RWPE2 (cell line): Measurements from ENCODE around the gene TMEM238L.

Experiments used
- ATAC-seq: fragments of 200-7000 bp; cut with Tn5 transposase; 3 replicates; pipeline ENCODE4 v1.9.1; 2021; ENCODE audit warnings: low read depth
- DNase-seq: peaks from one replicate; pipeline ENCODE4 v3.0.0-alpha.2; 2020; ENCODE audit warnings: low spot score
- H3K27ac ChIP-seq: fragments of 450-650 bp; 2 replicates; pipeline ENCODE4 v1.5.1; 2017; ENCODE audit warnings: mild to moderate bottlenecking; ENCODE audit not compliant: poor library complexity, severe bottlenecking
- H3K27me3 ChIP-seq: fragments of 250-450 bp; sonication (Bioruptor Pico); 2 replicates; pipeline ENCODE4 v1.5.1; 2021; ENCODE audit warnings: mild to moderate bottlenecking, moderate library complexity; ENCODE audit not compliant: insufficient read depth, poor library complexity, severe bottlenecking
- H3K36me3 ChIP-seq: fragments of 250-450 bp; sonication (Bioruptor Pico); 2 replicates; pipeline ENCODE4 v1.5.1; 2020; ENCODE audit warnings: low read depth, mild to moderate bottlenecking, moderate library complexity
- H3K4me1 ChIP-seq: fragments of 250-450 bp; sonication (Bioruptor Pico); 2 replicates; pipeline ENCODE4 v1.5.1; 2021; ENCODE audit warnings: mild to moderate bottlenecking, moderate library complexity; ENCODE audit not compliant: insufficient read depth, poor library complexity, severe bottlenecking
- H3K4me3 ChIP-seq: fragments of 250-450 bp; sonication (Bioruptor Pico); 2 replicates; pipeline ENCODE4 v1.5.1; 2021; ENCODE audit warnings: mild to moderate bottlenecking, moderate library complexity; ENCODE audit not compliant: severe bottlenecking
- H3K9me3 ChIP-seq: fragments of 250-450 bp; sonication (Bioruptor Pico); 2 replicates; pipeline ENCODE4 v1.5.1; 2021; ENCODE audit warnings: mild to moderate bottlenecking, moderate library complexity; ENCODE audit not compliant: severe bottlenecking
- TF ChIP-seq, protein P1 (sequence below): fragments of 450-650 bp; IDR thresholded peaks from one replicate; pipeline ENCODE4 v1.5.1; 2017; ENCODE audit warnings: mild to moderate bottlenecking, moderate library complexity; ENCODE audit not compliant: poor library complexity, severe bottlenecking

The TMEM238L gene

GRCh38 chr17:10797476-10798328 is 6.2 kb downstream of the TMEM238L start:
- DNase-seq, result no peak

GRCh38 chr17:10793816-10794215 is 10.1 kb downstream of the TMEM238L start:
- Histone ChIP-seq H3K4me3 (no peak overlapping the region), H3K4me1 (no peaks in the 10 kb centered on the region), H3K36me3 (no peaks in the 10 kb centered on the region), H3K27ac (no peak overlapping the region), H3K9me3 (no peaks in the 10 kb centered on the region), H3K27me3 (no peaks in the 10 kb centered on the region)
- TF ChIP-seq, protein P1, sequence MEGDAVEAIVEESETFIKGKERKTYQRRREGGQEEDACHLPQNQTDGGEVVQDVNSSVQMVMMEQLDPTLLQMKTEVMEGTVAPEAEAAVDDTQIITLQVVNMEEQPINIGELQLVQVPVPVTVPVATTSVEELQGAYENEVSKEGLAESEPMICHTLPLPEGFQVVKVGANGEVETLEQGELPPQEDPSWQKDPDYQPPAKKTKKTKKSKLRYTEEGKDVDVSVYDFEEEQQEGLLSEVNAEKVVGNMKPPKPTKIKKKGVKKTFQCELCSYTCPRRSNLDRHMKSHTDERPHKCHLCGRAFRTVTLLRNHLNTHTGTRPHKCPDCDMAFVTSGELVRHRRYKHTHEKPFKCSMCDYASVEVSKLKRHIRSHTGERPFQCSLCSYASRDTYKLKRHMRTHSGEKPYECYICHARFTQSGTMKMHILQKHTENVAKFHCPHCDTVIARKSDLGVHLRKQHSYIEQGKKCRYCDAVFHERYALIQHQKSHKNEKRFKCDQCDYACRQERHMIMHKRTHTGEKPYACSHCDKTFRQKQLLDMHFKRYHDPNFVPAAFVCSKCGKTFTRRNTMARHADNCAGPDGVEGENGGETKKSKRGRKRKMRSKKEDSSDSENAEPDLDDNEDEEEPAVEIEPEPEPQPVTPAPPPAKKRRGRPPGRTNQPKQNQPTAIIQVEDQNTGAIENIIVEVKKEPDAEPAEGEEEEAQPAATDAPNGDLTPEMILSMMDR, result no peak
- ATAC-seq, result no peak
- DNase-seq, result no peak

More at GRCh38 chr17:10797476-10798328, 6.2 kb downstream of the TMEM238L start:
- H3K36me3 ChIP-seq, result no peaks in the 10 kb centered on the region
- no peak for ATAC-seq
- H3K4me1 ChIP-seq, result no peaks in the 10 kb centered on the region
- H3K9me3 ChIP-seq, result no peaks in the 10 kb centered on the region
- H3K27ac ChIP-seq, result no peak overlapping the region
- TF ChIP-seq, protein P1, result no peak
- H3K27me3 ChIP-seq, result no peaks in the 10 kb centered on the region
- H3K4me3 ChIP-seq, result no peak overlapping the region

GRCh38 chr17:10793256-10793655 is 10.6 kb downstream of the TMEM238L start:
- DNase-seq, result no peak
- H3K9me3 ChIP-seq, result no peaks in the 10 kb centered on the region
- no peaks in the 10 kb centered on the region for H3K4me1 ChIP-seq
- no peaks in the 10 kb centered on the region for H3K36me3 ChIP-seq
- no peak for ATAC-seq
- no peaks in the 10 kb centered on the region for H3K27me3 ChIP-seq
- no peak overlapping the region for H3K4me3 ChIP-seq
- no peak overlapping the region for H3K27ac ChIP-seq
- TF ChIP-seq, protein P1, result no peak

DNA sequence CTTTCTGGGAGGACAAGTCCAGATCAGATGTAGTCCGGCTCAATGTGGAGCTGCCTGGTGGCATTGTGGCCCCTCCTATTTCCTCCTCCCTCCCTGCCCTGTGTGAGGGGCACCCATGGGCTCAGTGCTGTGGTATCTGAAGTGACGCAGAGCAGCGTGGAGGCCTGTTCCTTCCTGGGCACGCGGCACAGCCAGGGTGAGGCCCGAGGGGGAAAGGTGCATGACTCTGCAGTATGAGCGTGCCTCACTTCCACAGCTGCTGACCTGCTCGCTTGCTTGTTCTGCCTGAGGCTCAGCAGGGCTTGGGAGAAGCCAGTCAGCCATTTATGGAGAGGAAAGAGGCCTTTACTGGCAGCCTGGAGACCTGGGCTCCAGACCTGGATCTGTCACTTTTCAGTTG is 11.7 kb downstream of the TMEM238L start:
- no peak overlapping the region for H3K27ac ChIP-seq
- H3K4me3 ChIP-seq, result no peak overlapping the region
- H3K4me1 ChIP-seq, result no peaks in the 10 kb centered on the region
- TF ChIP-seq, protein P1, result no peak
- H3K36me3 ChIP-seq, result no peaks in the 10 kb centered on the region
- ATAC-seq (peak; percentile 40; the same call in 1 of the 3 replicates), DNase-seq (no peak)
- no peaks in the 10 kb centered on the region for H3K27me3 ChIP-seq
- H3K9me3 ChIP-seq, result no peaks in the 10 kb centered on the region
